HepG2 (cell line): ENCODE results near the gene NOXO1. TPM values are rescaled to one million over a fixed set of nuclear protein-coding genes. Genes with fewer than 3 reads are reported as not detected.

Experiments used
- AGO2 ChIP-seq: fragments of 200-400 bp; formaldehyde crosslinking; optimal IDR thresholded peaks from 2 replicates; pipeline ENCODE3; 2017; ENCODE audit warnings: mild to moderate bottlenecking, low read depth, low read length, moderate library complexity
- ARNTL ChIP-seq: sonication (generic); formaldehyde crosslinking; IDR thresholded peaks from 2 replicates; pipeline ENCODE4 v1.4.0; 2020; ENCODE audit warnings: mild to moderate bottlenecking, missing genetic modification reagents
- HDAC1 ChIP-seq: sonication (generic); formaldehyde crosslinking; IDR thresholded peaks from 2 replicates; pipeline ENCODE4 v1.5.1; 2020; ENCODE audit warnings: mild to moderate bottlenecking, missing genetic modification reagents
- HES4 ChIP-seq: sonication (generic); formaldehyde crosslinking; IDR thresholded peaks from 2 replicates; pipeline ENCODE4 v1.9.0; 2021; ENCODE audit warnings: mild to moderate bottlenecking, missing genetic modification reagents, borderline replicate concordance
- HNRNPLL ChIP-seq: fragments of 200-400 bp; formaldehyde crosslinking; IDR thresholded peaks from 2 replicates; pipeline ENCODE4 v1.6.1; 2017; ENCODE audit warnings: mild to moderate bottlenecking, low read depth, low read length; ENCODE audit not compliant: poor library complexity, severe bottlenecking
- KAT7 ChIP-seq: IDR thresholded peaks from 2 replicates; pipeline ENCODE4 v1.6.1; 2018; ENCODE audit warnings: borderline replicate concordance, missing compliant biosample characterization
- MAF1 ChIP-seq: sonication (generic); formaldehyde crosslinking; IDR thresholded peaks from 2 replicates; pipeline ENCODE4 v1.5.0; 2020; ENCODE audit warnings: missing genetic modification reagents, borderline replicate concordance
- NR2C2 ChIP-seq: sonication (generic); formaldehyde crosslinking; IDR thresholded peaks from 2 replicates; pipeline ENCODE4 v1.4.0; 2020; ENCODE audit warnings: missing genetic modification reagents, mild to moderate bottlenecking, moderate library complexity, borderline replicate concordance
- RAD21 ChIP-seq: fragments of 450-650 bp; formaldehyde crosslinking; IDR thresholded peaks from 2 replicates; pipeline ENCODE4 v1.5.0; 2020; ENCODE audit warnings: mild to moderate bottlenecking
- SPEN ChIP-seq: sonication (generic); formaldehyde crosslinking; IDR thresholded peaks from 2 replicates; pipeline ENCODE4 v1.5.1; 2020; ENCODE audit warnings: low read depth, mild to moderate bottlenecking, missing genetic modification reagents
- ZBTB7B ChIP-seq: sonication (generic); formaldehyde crosslinking; IDR thresholded peaks from 2 replicates; pipeline ENCODE4 v1.4.0; 2020; ENCODE audit warnings: missing genetic modification reagents
- ZNF20 ChIP-seq: sonication (generic); formaldehyde crosslinking; IDR thresholded peaks from 2 replicates; pipeline ENCODE4 v1.4.0; 2020; ENCODE audit warnings: mild to moderate bottlenecking, moderate library complexity, missing genetic modification reagents
- ZNF441 ChIP-seq: sonication (generic); formaldehyde crosslinking; IDR thresholded peaks from 2 replicates; pipeline ENCODE4 v1.7.0; 2021; ENCODE audit warnings: missing genetic modification reagents, borderline replicate concordance
- ZNF446 ChIP-seq: sonication (generic); formaldehyde crosslinking; IDR thresholded peaks from 2 replicates; pipeline ENCODE4 v1.5.0; 2020; ENCODE audit warnings: mild to moderate bottlenecking, missing genetic modification reagents
- ZNF589 ChIP-seq: sonication (generic); formaldehyde crosslinking; conservative IDR thresholded peaks from 2 replicates; pipeline ENCODE4 v1.8.0; 2022; ENCODE audit warnings: mild to moderate bottlenecking, moderate library complexity, missing genetic modification reagents
- ZNF598 ChIP-seq: sonication (generic); formaldehyde crosslinking; IDR thresholded peaks from 2 replicates; pipeline ENCODE4 v1.5.1; 2020; ENCODE audit warnings: mild to moderate bottlenecking, missing genetic modification reagents, borderline replicate concordance
- ZSCAN31 ChIP-seq: sonication (generic); formaldehyde crosslinking; IDR thresholded peaks from 2 replicates; pipeline ENCODE4 v1.5.0; 2020; ENCODE audit warnings: low read depth, mild to moderate bottlenecking, missing genetic modification reagents
- polyA plus RNA-seq, 8 experiments: library from polyadenylated mRNA; depleted of rRNA in 3 of 8; stranded (reverse) in 7 of 8; unstranded in 1 of 8; fragments of >200 nt; fragmentation: Illumina TruSeq in 4 of 8; extraction: Trizol in 4 of 8; gene quantifications; 2 replicates each; pipeline versions ENCODE4 v1.2.1 to v1.2.3, GENCODE V29; 2011 to 2016; ENCODE audit warnings: low read depth in 4 of 8, missing spikeins in 1 of 8, mixed read lengths in 1 of 8; ENCODE audit not compliant: insufficient read depth in 1 of 8
- total RNA-seq, 5 experiments: library from RNA; depleted of rRNA; stranded (reverse); fragments of >200 nt; fragmentation: Illumina TruSeq; extraction: Trizol; gene quantifications; 2 replicates each; pipeline ENCODE4 v1.2.3, GENCODE V29; 2016; ENCODE audit warnings: low read depth in 1 of 5
- TF ChIP-seq, protein P1 (sequence below): sonication (generic); formaldehyde crosslinking; IDR thresholded peaks from 2 replicates; pipeline ENCODE4 v1.5.0; 2020; ENCODE audit warnings: missing genetic modification reagents, mild to moderate bottlenecking, borderline replicate concordance
- TF ChIP-seq, protein P2 (sequence below): IDR thresholded peaks from 2 replicates; pipeline ENCODE4 v1.6.1; 2016; ENCODE audit warnings: mild to moderate bottlenecking
- TF ChIP-seq, protein P3 (sequence below): sonication (generic); formaldehyde crosslinking; IDR thresholded peaks from 2 replicates; pipeline ENCODE4 v1.8.0; 2022; ENCODE audit warnings: mild to moderate bottlenecking, missing genetic modification reagents; ENCODE audit not compliant: insufficient replicate concordance
- TF ChIP-seq, protein P4 (sequence below): sonication (generic); formaldehyde crosslinking; IDR thresholded peaks from 2 replicates; pipeline ENCODE4 v1.8.0; 2022; ENCODE audit warnings: low read depth, missing genetic modification reagents
- TF ChIP-seq, protein P5 (sequence below): sonication (generic); formaldehyde crosslinking; IDR thresholded peaks from 2 replicates; pipeline ENCODE4 v1.4.0; 2020; ENCODE audit warnings: missing genetic modification reagents

NOXO1 gene
- total and polyA plus RNA-seq, 2 of the 13 experiments (the other 11 are each of a cell fraction or from before 2014, with no cell fraction given), result 0.69 to 1.4 TPM

DNA sequence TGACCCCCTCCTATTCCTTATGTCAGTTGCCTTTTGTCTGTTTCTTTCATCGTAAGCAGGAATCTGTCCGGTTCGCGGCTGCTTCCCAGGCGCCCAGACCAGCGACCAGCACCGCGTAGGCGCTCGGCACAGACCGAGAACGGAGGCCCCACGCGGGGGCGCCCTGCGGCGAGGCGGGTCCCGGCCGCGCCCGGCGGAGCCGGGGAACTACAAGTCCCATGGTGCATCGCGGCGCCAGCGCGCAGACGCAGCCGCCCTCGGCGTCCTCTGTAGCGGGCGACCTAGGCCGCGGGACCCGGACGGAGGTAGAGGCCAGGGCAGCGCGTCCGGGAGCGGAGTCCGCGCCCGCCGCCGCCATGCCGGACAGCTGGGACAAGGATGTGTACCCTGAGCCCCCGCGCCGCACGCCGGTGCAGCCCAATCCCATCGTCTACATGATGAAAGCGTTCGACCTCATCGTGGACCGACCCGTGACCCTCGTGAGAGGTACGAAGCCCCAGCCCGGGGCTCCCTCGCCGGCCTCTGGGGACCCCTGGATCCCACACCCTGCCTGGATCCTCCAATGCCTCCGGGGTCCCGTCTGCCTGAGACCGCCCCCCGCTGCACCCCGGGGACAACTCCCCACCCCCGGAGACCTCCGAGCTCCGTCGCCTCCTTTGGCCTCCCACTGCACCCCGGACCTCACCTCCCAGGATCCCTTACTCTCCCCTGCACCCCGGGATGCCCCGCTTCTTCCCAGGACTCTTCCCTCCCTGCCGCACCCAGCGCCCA lies 21.8 kb downstream of the NOXO1 start, which contains the start of gene NDUFB10 (continued):
- TF ChIP-seq, protein P1, sequence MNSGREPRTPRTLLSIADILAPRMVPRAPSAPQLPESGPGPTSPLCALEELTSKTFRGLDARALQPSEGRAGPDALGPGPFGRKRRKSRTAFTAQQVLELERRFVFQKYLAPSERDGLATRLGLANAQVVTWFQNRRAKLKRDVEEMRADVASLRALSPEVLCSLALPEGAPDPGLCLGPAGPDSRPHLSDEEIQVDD (CRISPR knock-in tag), result 0 out of 2 replicates have a peak, but pooled peaks have one; percentile 69
- TF ChIP-seq, protein P2, sequence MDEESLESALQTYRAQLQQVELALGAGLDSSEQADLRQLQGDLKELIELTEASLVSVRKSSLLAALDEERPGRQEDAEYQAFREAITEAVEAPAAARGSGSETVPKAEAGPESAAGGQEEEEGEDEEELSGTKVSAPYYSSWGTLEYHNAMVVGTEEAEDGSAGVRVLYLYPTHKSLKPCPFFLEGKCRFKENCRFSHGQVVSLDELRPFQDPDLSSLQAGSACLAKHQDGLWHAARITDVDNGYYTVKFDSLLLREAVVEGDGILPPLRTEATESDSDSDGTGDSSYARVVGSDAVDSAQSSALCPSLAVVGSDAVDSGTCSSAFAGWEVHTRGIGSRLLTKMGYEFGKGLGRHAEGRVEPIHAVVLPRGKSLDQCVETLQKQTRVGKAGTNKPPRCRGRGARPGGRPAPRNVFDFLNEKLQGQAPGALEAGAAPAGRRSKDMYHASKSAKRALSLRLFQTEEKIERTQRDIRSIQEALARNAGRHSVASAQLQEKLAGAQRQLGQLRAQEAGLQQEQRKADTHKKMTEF, result peak; percentile 82
- TF ChIP-seq ZSCAN31 (CRISPR knock-in tag) (peak; percentile 92), HDAC1 (CRISPR knock-in tag) (peak; percentile 83), ZNF589 (peak; percentile 57; the same call in 1 of the 2 replicates), HES4 (CRISPR knock-in tag) (peak; percentile 92), NR2C2 (peak; percentile 80), KAT7 (peak; percentile 89; the same call in 1 of the 2 replicates), ZNF446 (CRISPR knock-in tag) (peak; percentile 66), ARNTL (CRISPR knock-in tag) (0 out of 2 replicates have a peak, but pooled peaks have one; percentile 42), RAD21 (CRISPR knock-in tag) (peak; percentile 80), ZBTB7B (CRISPR knock-in tag) (peak; percentile 22; the same call in 1 of the 2 replicates), HNRNPLL (peak; percentile 66), SPEN (CRISPR knock-in tag) (peak; percentile 94), ZNF598 (CRISPR knock-in tag) (no peak), MAF1 (0 out of 2 replicates have a peak, but pooled peaks have one; percentile 63), ZNF441 (CRISPR knock-in tag) (peak; percentile 77; the same call in 1 of the 2 replicates), ZNF20 (CRISPR knock-in tag) (no peak), AGO2 (peak; percentile 54)
- TF ChIP-seq, protein P3, sequence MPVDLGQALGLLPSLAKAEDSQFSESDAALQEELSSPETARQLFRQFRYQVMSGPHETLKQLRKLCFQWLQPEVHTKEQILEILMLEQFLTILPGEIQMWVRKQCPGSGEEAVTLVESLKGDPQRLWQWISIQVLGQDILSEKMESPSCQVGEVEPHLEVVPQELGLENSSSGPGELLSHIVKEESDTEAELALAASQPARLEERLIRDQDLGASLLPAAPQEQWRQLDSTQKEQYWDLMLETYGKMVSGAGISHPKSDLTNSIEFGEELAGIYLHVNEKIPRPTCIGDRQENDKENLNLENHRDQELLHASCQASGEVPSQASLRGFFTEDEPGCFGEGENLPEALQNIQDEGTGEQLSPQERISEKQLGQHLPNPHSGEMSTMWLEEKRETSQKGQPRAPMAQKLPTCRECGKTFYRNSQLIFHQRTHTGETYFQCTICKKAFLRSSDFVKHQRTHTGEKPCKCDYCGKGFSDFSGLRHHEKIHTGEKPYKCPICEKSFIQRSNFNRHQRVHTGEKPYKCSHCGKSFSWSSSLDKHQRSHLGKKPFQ (CRISPR knock-in tag), result peak; percentile 40
- TF ChIP-seq, protein P4, sequence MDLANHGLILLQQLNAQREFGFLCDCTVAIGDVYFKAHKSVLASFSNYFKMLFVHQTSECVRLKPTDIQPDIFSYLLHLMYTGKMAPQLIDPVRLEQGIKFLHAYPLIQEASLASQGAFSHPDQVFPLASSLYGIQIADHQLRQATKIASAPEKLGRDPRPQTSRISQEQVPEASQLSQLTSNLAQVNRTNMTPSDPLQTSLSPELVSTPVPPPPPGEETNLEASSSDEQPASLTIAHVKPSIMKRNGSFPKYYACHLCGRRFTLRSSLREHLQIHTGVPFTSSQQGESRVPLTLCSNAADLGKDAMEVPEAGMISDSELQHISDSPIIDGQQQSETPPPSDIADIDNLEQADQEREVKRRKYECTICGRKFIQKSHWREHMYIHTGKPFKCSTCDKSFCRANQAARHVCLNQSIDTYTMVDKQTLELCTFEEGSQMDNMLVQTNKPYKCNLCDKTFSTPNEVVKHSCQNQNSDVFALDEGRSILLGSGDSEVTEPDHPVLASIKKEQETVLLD, result peak; percentile 77
- TF ChIP-seq, protein P5, sequence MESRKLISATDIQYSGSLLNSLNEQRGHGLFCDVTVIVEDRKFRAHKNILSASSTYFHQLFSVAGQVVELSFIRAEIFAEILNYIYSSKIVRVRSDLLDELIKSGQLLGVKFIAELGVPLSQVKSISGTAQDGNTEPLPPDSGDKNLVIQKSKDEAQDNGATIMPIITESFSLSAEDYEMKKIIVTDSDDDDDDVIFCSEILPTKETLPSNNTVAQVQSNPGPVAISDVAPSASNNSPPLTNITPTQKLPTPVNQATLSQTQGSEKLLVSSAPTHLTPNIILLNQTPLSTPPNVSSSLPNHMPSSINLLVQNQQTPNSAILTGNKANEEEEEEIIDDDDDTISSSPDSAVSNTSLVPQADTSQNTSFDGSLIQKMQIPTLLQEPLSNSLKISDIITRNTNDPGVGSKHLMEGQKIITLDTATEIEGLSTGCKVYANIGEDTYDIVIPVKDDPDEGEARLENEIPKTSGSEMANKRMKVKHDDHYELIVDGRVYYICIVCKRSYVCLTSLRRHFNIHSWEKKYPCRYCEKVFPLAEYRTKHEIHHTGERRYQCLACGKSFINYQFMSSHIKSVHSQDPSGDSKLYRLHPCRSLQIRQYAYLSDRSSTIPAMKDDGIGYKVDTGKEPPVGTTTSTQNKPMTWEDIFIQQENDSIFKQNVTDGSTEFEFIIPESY (CRISPR knock-in tag), result peak; percentile 32; the same call in 1 of the 2 replicates
